ENCODE measurements around the gene GADD45A. TPM values are rescaled to one million over a fixed set of nuclear protein-coding genes. Genes with fewer than 3 reads are reported as not detected.

GADD45A gene
- total and polyA plus RNA-seq, 9 of the 15 experiments (the other 6 are each of a cell fraction or from before 2014, with no cell fraction given): 21.3 to 156 (median 62.1) TPM

- TF ChIP-seq ZNF318 (IDR thresholded peaks at IDR 0.05; ENCODE audit: borderline replicate concordance in 1 of 2, low read depth in 1 of 2) (no peak), CHD2 (IDR thresholded peaks at IDR 0.05; ENCODE audit: low read depth, low read length) (no peak), KHSRP (IDR thresholded peaks at IDR 0.05) (peak; percentile 56; the same call in 1 of the 2 replicates), KLF13 (tag; IDR thresholded peaks at IDR 0.05; ENCODE audit: borderline replicate concordance, low read depth) (no peak), ETS1 (conservative IDR thresholded peaks at IDR 0.05; ENCODE audit: control insufficient read depth, low read depth, low read length) (peak; percentile 70; the same call in 1 of the 2 replicates), ZNF77 (CRISPR knock-in tag; IDR thresholded peaks at IDR 0.05) (no peak), ZSCAN32 (CRISPR knock-in tag; IDR thresholded peaks at IDR 0.05) (no peak), SRSF9 (IDR thresholded peaks at IDR 0.05; ENCODE audit: borderline replicate concordance, low read depth, low read length) (no peak), ZBTB8A (IDR thresholded peaks at IDR 0.05; ENCODE audit: partially characterized antibody) (no peak), GATAD2A (IDR thresholded peaks at IDR 0.05) (peak; percentile 79), NEUROD1 (IDR thresholded peaks at IDR 0.05; ENCODE audit: borderline replicate concordance, low read depth, low read length, partially characterized antibody) (peak; percentile 49), SIN3B (IDR thresholded peaks at IDR 0.05; ENCODE audit: low read depth) (no peak), NBN (IDR thresholded peaks at IDR 0.05; ENCODE audit: low read depth) (peak; percentile 83), TCF3 (CRISPR knock-in tag; IDR thresholded peaks at IDR 0.05) (peak; percentile 93)
- TF ChIP-seq, protein P1, sequence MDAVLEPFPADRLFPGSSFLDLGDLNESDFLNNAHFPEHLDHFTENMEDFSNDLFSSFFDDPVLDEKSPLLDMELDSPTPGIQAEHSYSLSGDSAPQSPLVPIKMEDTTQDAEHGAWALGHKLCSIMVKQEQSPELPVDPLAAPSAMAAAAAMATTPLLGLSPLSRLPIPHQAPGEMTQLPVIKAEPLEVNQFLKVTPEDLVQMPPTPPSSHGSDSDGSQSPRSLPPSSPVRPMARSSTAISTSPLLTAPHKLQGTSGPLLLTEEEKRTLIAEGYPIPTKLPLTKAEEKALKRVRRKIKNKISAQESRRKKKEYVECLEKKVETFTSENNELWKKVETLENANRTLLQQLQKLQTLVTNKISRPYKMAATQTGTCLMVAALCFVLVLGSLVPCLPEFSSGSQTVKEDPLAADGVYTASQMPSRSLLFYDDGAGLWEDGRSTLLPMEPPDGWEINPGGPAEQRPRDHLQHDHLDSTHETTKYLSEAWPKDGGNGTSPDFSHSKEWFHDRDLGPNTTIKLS (IDR thresholded peaks at IDR 0.05; ENCODE audit: borderline replicate concordance, low read depth): peak; percentile 23; the same call in 1 of the 2 replicates
- TF ChIP-seq, protein P2, sequence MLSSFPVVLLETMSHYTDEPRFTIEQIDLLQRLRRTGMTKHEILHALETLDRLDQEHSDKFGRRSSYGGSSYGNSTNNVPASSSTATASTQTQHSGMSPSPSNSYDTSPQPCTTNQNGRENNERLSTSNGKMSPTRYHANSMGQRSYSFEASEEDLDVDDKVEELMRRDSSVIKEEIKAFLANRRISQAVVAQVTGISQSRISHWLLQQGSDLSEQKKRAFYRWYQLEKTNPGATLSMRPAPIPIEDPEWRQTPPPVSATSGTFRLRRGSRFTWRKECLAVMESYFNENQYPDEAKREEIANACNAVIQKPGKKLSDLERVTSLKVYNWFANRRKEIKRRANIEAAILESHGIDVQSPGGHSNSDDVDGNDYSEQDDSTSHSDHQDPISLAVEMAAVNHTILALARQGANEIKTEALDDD (IDR thresholded peaks at IDR 0.05): peak; percentile 78; the same call in 1 of the 2 replicates
These were observed 48.8 kb downstream of the GADD45A start (continued) for GRCh38 chr1:67733681-67734322.
